WTC11 (cell line): ENCODE data around the gene P3H3.

Experiments
- AFF4 ChIP-seq: sonication (generic); formaldehyde crosslinking; IDR thresholded peaks from 2 replicates; pipeline ENCODE4 v1.8.1; 2023; ENCODE audit warnings: mild to moderate bottlenecking, missing genetic modification reagents, borderline replicate concordance
- ARID4B ChIP-seq: sonication (generic); formaldehyde crosslinking; IDR thresholded peaks from 2 replicates; pipeline ENCODE4 v1.8.0; 2023; ENCODE audit warnings: missing genetic modification reagents, mild to moderate bottlenecking, borderline replicate concordance
- ATF2 ChIP-seq: sonication (generic); formaldehyde crosslinking; IDR thresholded peaks from 2 replicates; pipeline ENCODE4 v1.8.1; 2022; ENCODE audit warnings: low read depth, missing genetic modification reagents, borderline replicate concordance
- CREB1 ChIP-seq: sonication (generic); formaldehyde crosslinking; IDR thresholded peaks from 2 replicates; pipeline ENCODE4 v1.8.0; 2023; ENCODE audit warnings: mild to moderate bottlenecking, missing genetic modification reagents
- CTCF ChIP-seq: fragments of 200-600 bp; IDR thresholded peaks from 2 replicates; pipeline ENCODE4 v1.8.0; 2022; ENCODE audit warnings: antibody characterized with exemption
- IRF2 ChIP-seq: sonication (generic); formaldehyde crosslinking; IDR thresholded peaks from 2 replicates; pipeline ENCODE4 v1.8.0; 2022; ENCODE audit warnings: low read depth, missing genetic modification reagents, borderline replicate concordance
- MAX ChIP-seq: sonication (generic); formaldehyde crosslinking; IDR thresholded peaks from 2 replicates; pipeline ENCODE4 v1.8.0; 2022; ENCODE audit warnings: mild to moderate bottlenecking, missing genetic modification reagents
- NR3C1 ChIP-seq: sonication (generic); formaldehyde crosslinking; conservative IDR thresholded peaks from 2 replicates; pipeline ENCODE4 v1.8.1; 2023; ENCODE audit warnings: low read depth, mild to moderate bottlenecking, missing genetic modification reagents
- USF1 ChIP-seq: sonication (generic); formaldehyde crosslinking; IDR thresholded peaks from 2 replicates; pipeline ENCODE4 v1.8.0; 2022; ENCODE audit warnings: mild to moderate bottlenecking, missing genetic modification reagents
- USF2 ChIP-seq: sonication (generic); formaldehyde crosslinking; IDR thresholded peaks from 2 replicates; pipeline ENCODE4 v1.8.1; 2023; ENCODE audit warnings: mild to moderate bottlenecking, missing genetic modification reagents, moderate library complexity
- ZNF263 ChIP-seq: sonication (generic); formaldehyde crosslinking; IDR thresholded peaks from 2 replicates; pipeline ENCODE4 v1.8.1; 2022; ENCODE audit warnings: low read depth, mild to moderate bottlenecking, moderate library complexity, missing genetic modification reagents

GRCh38 chr12:6783828-6784227 lies 44.4 kb upstream of the P3H3 start:
- no peak for TF ChIP-seq CTCF
- TF ChIP-seq ATF2, result no peak
- no peak for TF ChIP-seq AFF4 (CRISPR knock-in tag)
- no peak for TF ChIP-seq ARID4B
- no peak for TF ChIP-seq CREB1 (CRISPR knock-in tag)
- TF ChIP-seq NR3C1 (CRISPR knock-in tag), result no peak
- TF ChIP-seq MAX (CRISPR knock-in tag), result no peak
- TF ChIP-seq ZNF263 (CRISPR knock-in tag), result no peak
- TF ChIP-seq USF2, result no peak
- no peak for TF ChIP-seq USF1 (CRISPR knock-in tag)
- no peak for TF ChIP-seq IRF2 (CRISPR knock-in tag)
